Glutamatergic neuron (in vitro differentiated cells): ENCODE measurements around the gene SMARCB1. TPM values are rescaled to one million over a fixed set of nuclear protein-coding genes. Genes with fewer than 3 reads are reported as not detected.

Experiments
- DNase-seq: peaks from one replicate; pipeline ENCODE4 v3.0.0; 2022
- H3K27ac Mint-ChIP-seq: one replicate; pipeline ENCODE4 v1.8.0; 2020; ENCODE audit warnings: mild to moderate bottlenecking, mixed read lengths, inconsistent platforms; ENCODE audit not compliant: unreplicated experiment
- H3K27me3 Mint-ChIP-seq: one replicate; pipeline ENCODE4 v1.8.0; 2020; ENCODE audit warnings: mild to moderate bottlenecking, moderate library complexity, mixed read lengths, inconsistent platforms; ENCODE audit not compliant: unreplicated experiment
- H3K36me3 Mint-ChIP-seq: one replicate; pipeline ENCODE4 v1.8.0; 2020; ENCODE audit warnings: mild to moderate bottlenecking, mixed read lengths, inconsistent platforms; ENCODE audit not compliant: unreplicated experiment
- H3K4me1 Mint-ChIP-seq: one replicate; pipeline ENCODE4 v1.8.0; 2020; ENCODE audit warnings: mild to moderate bottlenecking, low read depth, mixed read lengths, inconsistent platforms; ENCODE audit not compliant: unreplicated experiment
- H3K4me3 Mint-ChIP-seq: one replicate; pipeline ENCODE4 v1.8.0; 2020; ENCODE audit warnings: mild to moderate bottlenecking, mixed read lengths, inconsistent platforms; ENCODE audit not compliant: unreplicated experiment
- H3K9me3 Mint-ChIP-seq: one replicate; pipeline ENCODE4 v1.8.0; 2020; ENCODE audit warnings: mild to moderate bottlenecking, moderate library complexity, mixed read lengths, inconsistent platforms; ENCODE audit not compliant: unreplicated experiment
- CTCF ChIP-seq: fragments of 200-600 bp; sonication (generic); IDR thresholded peaks from one replicate; pipeline ENCODE4 v1.5.0; 2021; ENCODE audit not compliant: partially characterized antibody, unreplicated experiment
- total RNA-seq: library from RNA; stranded (reverse); fragmentation: NEBNext Ultra II Directional; extraction: Animal tissue kit (Norgen Biotek cat#: 25700); gene quantifications from one replicate; pipeline ENCODE4 v1.2.1, GENCODE V29; 2021; ENCODE audit not compliant: unreplicated experiment

SMARCB1 gene
- total RNA-seq, 1 donor from 2014 or later = 227 TPM

GRCh38 chr22:23782703-23783102 is 4.1 kb upstream of the SMARCB1 start:
- Mint-ChIP-seq H3K27me3 (peaks cover 12% of the 10 kb centered on the region), H3K4me3 (no peak overlapping the region), H3K36me3 (peaks cover 3% of the 10 kb centered on the region), H3K27ac (no peak overlapping the region), H3K9me3 (peaks cover 4% of the 10 kb centered on the region), H3K4me1 (peaks cover 12% of the 10 kb centered on the region)
- DNase-seq = no peak
- TF ChIP-seq CTCF = no peak

GRCh38 chr22:23783265-23784150 is 3.3 kb upstream of the SMARCB1 start:
- H3K27ac Mint-ChIP-seq = no peak overlapping the region
- peaks cover 12% of the 10 kb centered on the region for H3K4me1 Mint-ChIP-seq
- H3K27me3 Mint-ChIP-seq = peaks cover 12% of the 10 kb centered on the region
- H3K4me3 Mint-ChIP-seq = no peak overlapping the region
- H3K9me3 Mint-ChIP-seq = peaks cover 7% of the 10 kb centered on the region
- no peak for TF ChIP-seq CTCF
- no peak for DNase-seq
- peaks cover 3% of the 10 kb centered on the region for H3K36me3 Mint-ChIP-seq

- Mint-ChIP-seq H3K27ac (no peak overlapping the region), H3K36me3 (peaks cover 3% of the 10 kb centered on the region), H3K4me3 (no peak overlapping the region), H3K4me1 (peaks cover 14% of the 10 kb centered on the region), H3K27me3 (peaks cover 12% of the 10 kb centered on the region), H3K9me3 (peaks cover 7% of the 10 kb centered on the region)
- no peak for TF ChIP-seq CTCF
- no peak for DNase-seq
Observed at GRCh38 chr22:23784215-23784732, 2.5 kb upstream of the SMARCB1 start.

GRCh38 chr22:23786261-23786710 is 480 bp upstream of the SMARCB1 start:
- peak overlapping the region; percentile 84 for H3K4me3 Mint-ChIP-seq
- peaks cover 22% of the 10 kb centered on the region for H3K4me1 Mint-ChIP-seq
- TF ChIP-seq CTCF = no peak
- peaks cover 4% of the 10 kb centered on the region for H3K27me3 Mint-ChIP-seq
- H3K9me3 Mint-ChIP-seq = peaks cover 6% of the 10 kb centered on the region
- H3K36me3 Mint-ChIP-seq = no peaks in the 10 kb centered on the region
- peak; percentile 13 for DNase-seq
- H3K27ac Mint-ChIP-seq = peak overlapping the region; percentile 92

GRCh38 chr22:23787600-23787896 is 782 bp downstream of the SMARCB1 start:
- H3K27me3 Mint-ChIP-seq = peaks cover 2% of the 10 kb centered on the region

More at GRCh38 chr22:23787600-23787896, 782 bp downstream of the SMARCB1 start:
- Mint-ChIP-seq H3K36me3 (peaks cover 1% of the 10 kb centered on the region), H3K4me3 (peak overlapping the region; percentile 96), H3K27ac (peak overlapping the region; percentile 95), H3K4me1 (peaks cover 31% of the 10 kb centered on the region), H3K9me3 (peaks cover 8% of the 10 kb centered on the region)
- TF ChIP-seq CTCF = no peak
- no peak for DNase-seq
